GM21619 (cell line): ENCODE results near the gene A2M.

Experiments used
- ATAC-seq: cut with Tn5 transposase; IDR thresholded peaks from one replicate; pipeline ENCODE4 v1.9.1; 2021; ENCODE audit not compliant: unreplicated experiment

The A2M gene

GRCh38 chr12:9040484-9041186, 75.1 kb downstream of the A2M start:
- ATAC-seq = no peak

GRCh38 chr12:9039397-9039977, 76.2 kb downstream of the A2M start:
- ATAC-seq = no peak

- ATAC-seq = no peak
Measured at GRCh38 chr12:9037431-9037830, 78.3 kb downstream of the A2M start.

GRCh38 chr12:9036227-9036626, 79.5 kb downstream of the A2M start:
- no peak for ATAC-seq

- no peak for ATAC-seq
Measured at GRCh38 chr12:9034095-9034494, 81.6 kb downstream of the A2M start.

GRCh38 chr12:9033265-9033887, 82.3 kb downstream of the A2M start:
- no peak for ATAC-seq

GRCh38 chr12:9032202-9032964, 83.3 kb downstream of the A2M start:
- ATAC-seq = no peak

- ATAC-seq = no peak
Measured at GRCh38 chr12:9030776-9031175, 84.9 kb downstream of the A2M start.

- ATAC-seq = no peak
Measured at GRCh38 chr12:9027161-9028059, 88.3 kb downstream of the A2M start.

- no peak for ATAC-seq
Measured at GRCh38 chr12:9024512-9024911, 91.2 kb downstream of the A2M start.

GRCh38 chr12:9022592-9022991, 93.1 kb downstream of the A2M start:
- no peak for ATAC-seq
